AG08395 (cell line): Measurements from ENCODE around the gene COL9A3.

Experiments used
- DNase-seq: peaks from one replicate; pipeline ENCODE4 v3.0.0; 2012; ENCODE audit warnings: mixed read lengths, low spot score

The COL9A3 gene

DNA sequence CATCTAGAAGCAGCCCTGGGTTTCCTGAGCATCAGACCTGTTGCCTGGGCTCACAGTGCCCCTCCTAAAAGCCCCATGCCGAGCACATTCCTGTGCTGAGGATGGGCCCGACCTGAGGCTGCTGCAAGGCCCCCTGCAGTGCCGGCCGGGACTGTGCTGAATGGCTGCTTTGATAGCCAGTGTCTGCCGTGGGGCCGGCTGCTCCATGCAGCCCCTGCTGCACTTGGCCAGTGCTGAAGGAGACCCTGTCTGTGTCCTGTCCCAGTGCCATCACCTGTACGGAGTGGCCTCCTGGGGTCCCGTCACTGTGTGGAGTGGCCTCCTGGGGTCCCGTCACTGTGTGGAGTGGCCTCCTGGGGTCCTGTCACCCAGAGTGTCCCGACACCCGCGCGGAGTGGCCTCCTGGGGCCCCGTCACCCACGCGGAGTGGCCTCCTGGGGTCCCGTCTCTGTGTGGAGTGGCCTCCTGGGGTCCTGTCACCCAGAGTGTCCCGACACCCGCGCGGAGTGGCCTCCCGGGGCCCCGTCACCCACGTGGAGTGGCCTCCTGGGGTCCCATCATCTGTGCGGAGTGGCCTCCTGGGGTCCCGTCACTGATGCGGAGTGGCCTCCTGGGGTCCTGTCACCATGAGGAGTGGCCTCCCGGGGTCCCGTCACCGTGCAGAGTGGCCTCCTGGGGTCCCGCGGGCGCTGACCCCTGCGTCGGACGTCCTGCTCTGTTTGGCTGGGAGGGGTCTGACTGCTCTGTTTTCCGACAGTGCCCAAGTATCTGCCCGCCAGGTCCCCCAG, 7.0 kb downstream of the COL9A3 start:
- DNase-seq, result no peak

DNA sequence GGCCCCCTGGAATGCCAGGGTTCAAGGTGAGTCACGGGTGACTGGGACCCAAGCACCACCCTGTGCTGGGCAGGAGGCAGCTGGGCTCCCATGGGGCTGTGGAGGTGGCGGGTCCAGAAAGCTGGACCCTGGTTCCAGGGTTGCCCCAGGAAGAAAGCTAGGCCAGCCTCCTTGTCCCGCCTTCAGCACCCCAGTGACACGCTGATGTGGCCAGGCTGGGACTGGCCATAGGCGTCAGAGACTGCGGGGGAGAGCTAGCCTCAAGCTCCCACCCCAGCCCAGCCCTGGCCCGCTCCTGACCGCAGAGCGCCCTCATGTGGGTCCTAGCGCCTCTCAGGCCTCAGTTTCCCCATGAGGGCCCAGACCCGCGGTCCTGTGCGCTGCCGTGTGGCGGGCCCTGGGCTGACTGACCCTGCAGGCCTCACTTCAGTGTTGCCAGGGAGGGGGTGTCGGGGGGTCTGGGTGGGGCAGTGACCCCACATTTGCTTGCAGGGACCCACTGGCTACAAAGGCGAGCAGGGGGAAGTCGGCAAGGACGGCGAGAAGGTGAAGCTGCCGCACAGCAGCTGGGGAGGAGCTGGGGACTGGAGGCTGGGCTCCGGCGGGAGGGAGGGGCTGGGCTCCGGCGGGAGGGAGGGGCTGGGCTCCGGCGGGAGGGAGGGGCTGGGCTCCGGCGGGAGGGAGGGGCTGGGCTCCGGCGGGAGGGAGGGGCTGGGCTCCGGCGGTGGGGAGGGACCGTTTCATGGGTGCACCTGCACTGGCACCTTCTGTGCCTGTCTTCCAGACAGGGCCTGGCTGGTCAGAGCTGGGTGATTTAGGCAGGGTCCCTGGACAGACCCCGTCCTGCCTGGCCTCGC, 7.9 kb downstream of the COL9A3 start:
- no peak for DNase-seq

DNA sequence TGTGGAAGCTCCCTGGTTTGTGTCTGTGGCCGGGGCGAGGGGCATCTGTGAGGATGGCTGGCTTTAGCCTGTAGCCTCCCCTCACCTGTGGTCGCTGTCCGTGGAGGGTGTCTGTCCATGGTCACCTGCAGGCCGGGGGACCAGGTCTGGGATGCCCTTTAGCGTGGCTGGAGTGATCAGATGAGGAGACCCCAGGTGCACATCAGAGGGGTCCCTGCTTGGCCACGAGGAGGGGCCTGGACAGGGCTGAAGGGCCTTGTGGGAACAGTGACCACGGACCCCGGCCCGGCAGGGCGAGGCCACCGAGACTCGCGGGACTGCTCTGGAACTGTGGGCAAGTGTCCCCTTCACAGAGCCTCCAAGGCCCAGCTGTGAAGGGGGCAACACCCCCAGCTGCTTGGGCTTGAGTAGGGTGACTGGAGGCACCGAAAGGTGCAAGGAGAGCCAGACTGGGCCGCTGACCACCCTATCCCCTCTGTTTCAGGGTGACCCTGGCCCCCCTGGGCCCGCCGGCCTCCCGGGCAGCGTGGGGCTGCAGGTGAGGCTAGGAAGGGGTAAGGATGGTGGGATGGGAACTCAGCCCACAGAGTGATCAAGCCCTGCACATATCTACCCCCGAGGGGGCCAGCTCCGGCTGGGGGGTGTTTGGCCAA, 8.6 kb downstream of the COL9A3 start:
- DNase-seq, result no peak

DNA sequence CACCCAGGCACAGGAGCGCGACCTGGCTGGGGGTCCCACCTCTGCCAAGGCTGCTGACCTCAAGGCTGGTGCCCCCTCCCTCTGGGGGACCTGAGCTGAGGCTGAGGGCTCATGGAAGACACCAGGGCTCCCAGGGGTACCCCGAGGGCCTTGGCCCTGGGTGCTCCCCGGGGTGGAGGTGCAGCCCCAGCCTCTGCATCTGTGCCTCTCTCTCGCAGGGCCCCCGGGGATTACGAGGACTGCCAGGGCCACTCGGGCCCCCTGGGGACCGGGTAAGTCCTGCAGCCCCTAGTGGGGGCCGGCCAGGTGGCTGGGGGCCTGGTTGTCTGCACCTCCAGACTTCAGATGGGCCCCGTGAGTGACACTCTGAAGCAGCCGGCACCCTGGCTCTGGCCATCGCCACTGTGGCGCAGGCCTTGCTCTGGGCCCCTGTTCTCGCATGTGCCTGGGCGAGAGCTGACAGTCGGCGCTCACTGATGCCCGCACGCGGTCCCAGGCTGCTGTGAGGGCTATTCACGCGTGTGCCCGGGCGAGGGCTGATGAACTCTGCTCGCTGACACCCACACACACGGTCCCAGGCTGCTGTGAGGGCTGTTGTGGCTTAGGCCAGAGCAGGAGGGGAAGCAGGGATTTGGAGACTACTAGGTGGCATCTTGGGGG, 9.3 kb downstream of the COL9A3 start:
- no peak for DNase-seq

DNA sequence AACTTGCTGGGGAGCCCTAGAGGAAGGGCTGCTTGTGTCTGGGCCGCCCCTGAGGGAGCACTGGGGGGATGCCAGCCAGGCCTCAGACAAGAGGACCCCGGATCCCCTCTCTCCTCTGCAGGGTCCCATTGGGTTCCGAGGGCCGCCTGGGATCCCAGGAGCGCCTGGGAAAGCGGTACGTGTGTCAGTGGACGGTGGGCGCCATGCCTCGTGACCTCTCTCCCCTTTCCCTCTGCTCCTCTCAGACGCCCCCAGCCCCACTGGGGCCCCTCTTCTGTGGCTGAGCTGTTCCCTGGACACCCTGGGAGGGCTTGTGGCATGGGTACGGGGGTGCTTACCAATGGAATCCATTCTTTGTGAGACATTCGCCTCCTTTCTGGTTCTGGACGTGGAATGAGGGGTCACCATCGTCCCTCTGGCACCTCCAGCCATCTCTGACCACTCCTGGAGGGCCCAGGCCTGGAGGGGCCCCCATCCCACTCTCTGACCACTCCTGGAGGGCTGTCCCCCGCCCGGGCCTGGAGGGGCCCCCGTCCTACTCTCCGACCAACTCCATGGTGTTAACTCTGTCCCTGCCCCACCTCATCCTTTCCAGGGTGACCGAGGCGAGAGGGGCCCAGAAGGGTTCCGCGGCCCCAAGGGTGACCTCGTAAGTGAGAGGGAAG, 9.9 kb downstream of the COL9A3 start:
- DNase-seq, result no peak

DNA sequence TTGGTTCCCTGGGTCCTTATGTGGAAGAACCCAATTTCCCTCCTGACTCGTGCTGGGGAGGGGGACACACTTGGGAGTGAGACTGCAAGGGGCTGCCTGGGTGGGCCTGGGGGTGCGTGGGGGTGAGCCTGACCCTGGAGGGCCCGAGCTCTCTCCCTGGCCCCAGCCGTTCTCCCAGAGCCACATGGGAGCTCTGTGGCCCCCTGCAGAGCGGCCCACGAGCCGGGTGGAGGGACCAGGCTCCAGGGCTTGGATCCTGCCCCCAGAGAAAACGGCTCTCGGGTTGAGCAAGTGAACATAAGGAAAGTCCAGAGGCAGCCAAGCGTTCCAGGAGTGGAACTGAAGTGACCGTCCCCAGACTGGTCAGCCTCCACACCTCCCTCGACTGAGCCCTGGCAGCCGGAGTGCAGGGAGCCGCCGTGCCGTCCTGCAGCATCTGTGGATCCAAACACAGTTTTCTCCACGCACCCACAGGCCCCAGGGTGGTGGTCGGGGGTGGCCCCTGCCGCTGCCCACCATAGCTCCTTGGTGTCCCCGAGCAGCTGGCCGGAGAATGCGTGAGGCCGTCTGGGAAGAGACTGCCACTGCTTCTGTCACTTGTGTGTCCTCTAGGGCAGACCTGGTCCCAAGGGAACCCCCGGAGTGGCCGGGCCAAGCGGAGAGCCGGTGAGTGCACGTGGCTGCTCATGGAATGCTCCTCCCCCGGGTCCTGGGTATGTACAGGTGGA, 10.6 kb downstream of the COL9A3 start:
- DNase-seq, result no peak

DNA sequence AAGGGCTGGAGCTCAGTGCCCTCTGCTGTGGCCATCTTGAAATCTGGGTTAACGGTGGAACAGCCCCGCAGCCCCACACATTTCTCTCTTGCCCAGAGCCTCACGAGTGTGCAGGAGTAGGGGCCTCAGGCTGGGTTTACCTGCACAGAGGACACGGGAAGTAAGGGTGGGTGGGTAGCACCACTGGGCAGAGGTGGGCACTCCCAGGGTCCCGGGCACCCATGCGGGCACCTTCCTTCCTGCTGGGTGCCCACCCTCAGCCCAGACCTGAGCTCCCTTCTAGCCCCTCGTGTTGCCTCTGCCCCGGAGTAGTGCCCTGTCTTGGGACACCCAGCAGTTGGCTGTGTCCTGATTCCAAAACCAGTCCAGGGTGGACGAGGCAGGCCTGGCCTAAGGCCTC, 11.2 kb downstream of the COL9A3 start:
- no peak for DNase-seq

DNA sequence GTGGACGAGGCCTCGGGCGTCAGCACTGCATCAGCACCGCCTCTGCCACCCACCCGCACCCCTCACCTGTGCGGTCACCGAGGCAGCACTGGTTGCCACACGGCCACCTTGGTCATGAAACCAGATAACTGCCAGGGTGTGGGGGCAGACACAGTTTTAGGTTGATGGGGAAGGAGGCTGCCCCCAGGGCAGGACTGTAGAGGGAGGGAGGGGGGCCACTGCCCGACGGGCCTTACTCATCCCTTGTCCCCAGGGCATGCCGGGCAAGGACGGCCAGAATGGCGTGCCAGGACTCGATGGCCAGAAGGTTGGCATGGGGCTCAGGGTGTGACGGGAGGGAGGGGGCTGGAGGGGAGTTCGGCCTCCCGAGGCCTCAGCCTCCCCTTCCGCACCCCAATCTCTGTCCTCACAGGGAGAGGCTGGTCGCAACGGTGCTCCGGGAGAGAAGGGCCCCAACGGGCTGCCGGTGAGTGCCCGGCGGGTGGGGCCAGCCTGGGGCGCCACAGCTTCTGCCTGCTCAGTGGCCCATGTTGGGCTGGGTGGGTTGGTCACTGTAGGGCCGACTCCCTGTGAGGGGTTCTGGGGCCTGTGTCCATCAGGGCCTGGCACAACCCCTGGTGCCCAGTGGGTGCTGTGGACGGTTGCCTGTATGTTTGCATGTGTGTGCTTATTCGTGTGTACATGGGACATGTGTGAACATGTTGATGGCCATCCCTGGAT, 11.8 kb downstream of the COL9A3 start:
- no peak for DNase-seq

DNA sequence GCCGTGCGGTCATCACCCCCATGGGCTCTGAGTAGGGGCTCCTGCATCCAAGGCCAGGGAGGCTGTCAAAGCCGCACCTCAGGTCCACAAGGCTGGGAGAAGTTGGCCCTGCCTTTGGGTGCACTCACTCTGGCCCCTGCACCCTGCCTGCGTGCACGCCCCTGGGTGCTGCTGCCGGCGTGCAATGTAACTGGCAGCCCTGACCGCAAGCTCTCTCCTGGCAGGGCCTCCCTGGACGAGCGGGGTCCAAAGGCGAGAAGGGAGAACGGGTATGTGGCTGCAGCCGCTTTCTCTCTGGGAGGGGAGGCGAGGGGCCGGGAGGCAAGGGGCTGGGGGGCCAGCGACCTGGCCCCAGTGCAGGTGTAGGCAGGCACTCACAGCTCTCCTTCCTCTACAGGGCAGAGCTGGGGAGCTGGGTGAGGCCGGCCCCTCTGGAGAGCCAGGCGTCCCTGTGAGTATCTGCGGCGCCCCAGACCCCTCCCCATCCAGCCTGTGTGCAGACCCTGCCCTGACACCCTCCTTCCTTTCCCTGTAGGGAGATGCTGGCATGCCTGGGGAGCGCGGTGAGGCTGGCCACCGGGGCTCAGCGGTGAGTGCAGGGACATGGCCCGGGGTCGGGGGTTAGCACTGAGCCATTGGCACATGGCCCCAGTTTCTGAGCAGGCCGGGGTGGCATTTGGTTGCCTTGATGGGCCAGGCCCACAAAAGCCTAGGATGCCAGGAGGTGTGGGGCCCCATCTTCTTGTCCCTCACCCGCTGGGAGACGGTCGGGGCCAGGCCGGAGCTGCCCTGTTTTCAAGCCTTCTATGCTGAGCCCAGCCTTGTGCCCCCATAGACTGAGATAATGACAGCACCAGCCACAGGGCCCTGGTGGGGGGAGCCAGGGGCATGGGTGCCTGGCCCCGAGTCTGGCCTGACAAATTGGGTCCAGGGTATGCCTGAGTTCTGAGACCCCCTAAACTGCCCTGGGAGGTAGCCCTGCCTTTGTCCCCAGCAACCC, 12.7 kb downstream of the COL9A3 start:
- no peak for DNase-seq

DNA sequence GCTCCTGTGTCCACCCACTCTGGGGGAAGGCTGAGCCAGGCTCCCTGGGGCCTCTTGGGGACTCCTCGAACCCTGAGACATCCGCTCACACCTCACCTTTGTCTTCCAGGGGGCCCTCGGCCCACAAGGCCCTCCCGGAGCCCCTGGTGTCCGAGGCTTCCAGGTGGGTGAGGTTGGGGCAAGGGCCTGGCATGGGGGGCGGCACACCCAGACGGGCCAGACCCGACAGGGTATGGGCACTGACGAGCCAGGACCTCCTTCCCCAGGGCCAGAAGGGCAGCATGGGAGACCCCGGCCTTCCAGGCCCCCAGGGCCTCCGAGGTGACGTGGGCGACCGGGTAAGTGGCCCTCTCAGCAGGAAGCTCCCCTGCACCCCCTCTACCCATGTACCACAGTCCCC, 13.4 kb downstream of the COL9A3 start:
- no peak for DNase-seq

DNA sequence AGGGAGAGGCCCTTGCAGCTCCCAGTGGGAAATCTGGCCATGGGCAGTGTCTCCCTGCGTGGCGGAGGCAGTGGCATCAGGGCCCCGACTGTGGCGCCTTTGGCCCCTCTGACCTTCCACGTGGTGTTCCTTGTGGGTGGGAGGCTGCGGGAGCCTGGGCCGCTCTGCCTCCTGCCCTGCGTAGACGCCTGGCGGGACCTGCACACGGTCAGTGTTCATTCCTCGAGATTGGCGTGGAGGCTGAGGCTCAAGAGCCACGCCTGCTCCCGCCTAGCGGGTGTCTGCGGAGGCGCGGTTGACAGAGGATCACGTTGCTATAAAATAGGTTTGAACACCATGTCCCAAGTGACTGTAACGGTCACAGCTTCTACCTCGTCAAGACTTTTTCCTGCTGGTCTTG, 14.0 kb downstream of the COL9A3 start:
- no peak for DNase-seq

DNA sequence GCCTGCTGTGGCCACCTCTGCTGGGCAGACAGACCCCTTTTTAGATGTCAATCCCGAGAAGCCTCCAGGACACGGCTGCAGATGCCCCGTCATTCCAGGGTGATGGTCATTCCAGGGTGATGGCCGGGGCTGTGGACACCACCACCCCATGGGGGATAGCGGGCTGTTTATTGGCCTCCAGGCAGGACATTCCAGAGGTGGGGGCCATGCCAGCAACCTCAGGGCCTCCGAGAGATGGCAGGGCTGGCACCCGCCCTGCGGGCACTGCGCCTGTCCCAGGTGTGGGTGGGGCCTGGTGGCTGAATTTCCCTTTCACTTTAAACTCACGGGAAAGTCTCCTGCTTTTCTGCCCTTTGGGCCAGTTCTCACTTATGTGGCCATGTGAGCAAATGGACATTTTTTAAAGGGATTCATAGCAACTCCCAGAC, 14.5 kb downstream of the COL9A3 start:
- DNase-seq, result no peak

DNA sequence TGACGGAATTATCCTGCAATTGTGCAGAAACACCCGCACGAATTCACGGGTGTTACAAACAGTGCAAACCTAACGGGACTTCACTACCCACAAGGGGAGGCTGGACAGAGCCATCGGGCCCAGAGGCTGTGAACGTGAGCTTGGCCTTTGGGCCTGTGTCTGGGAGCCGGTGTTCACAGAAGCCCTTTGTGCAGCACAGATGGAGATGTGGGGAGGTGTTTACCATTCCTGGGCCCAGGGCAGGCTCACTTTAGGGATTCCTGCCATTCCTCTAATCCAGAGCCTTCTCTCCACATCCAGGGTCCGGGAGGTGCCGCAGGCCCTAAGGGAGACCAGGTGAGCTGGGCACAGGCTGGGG, 15.0 kb downstream of the COL9A3 start:
- no peak for DNase-seq

DNA sequence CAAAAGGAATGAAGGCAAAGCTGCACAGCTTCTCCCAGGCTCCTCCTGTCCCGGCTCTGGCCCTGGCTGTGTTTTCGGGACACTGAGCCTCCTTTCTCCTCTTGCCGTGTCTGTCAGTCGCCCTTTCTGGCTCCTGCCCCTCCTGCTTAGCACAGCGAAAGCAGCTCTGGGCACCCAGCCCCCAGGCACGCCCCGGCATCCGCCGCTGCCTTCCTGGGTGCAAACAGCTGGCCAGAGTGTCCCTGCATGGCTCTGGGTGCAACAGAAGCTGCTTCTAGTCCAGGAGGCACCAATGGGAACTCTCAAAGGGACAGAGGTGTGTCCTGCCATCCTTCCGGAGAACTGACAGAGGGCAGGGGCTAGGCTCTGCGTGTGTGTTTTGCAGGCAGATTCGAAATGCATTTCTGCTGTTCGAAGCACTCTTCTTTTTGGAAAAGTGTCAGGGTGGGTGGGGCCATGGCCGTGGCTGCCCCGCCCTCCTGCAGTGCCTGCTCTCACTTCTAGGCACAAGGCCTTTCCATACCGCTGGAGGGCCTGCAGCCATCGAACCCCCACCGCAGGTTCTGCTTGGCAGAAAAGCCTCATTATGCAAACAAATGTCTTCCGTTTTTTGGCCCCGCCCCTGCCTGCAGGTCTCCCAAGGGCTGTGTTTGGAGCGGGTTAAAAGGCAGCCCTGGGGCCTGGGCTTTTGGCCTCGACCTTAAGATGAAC, 15.5 kb downstream of the COL9A3 start:
- DNase-seq, result no peak

DNA sequence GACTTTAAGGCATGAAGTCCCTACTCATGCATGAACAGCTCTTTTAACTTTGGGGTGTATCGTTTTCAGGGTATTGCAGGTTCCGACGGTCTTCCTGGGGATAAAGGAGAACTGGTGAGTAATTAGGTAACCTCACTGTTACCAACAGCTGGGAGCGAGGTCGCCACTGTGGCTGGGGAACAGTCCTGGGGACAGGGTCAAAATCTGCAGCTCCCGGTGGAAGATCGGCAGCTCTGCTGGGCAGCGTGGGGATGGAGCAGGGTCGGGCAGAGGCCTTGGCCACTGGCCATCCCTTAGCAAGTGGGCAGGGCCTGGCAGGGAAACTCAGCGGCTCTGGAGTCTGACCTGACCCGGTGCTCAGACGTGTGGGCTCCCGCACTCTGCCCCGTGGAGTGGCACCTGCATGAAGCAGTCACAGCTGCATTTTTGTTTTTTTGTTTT, 16.1 kb downstream of the COL9A3 start:
- no peak for DNase-seq

DNA sequence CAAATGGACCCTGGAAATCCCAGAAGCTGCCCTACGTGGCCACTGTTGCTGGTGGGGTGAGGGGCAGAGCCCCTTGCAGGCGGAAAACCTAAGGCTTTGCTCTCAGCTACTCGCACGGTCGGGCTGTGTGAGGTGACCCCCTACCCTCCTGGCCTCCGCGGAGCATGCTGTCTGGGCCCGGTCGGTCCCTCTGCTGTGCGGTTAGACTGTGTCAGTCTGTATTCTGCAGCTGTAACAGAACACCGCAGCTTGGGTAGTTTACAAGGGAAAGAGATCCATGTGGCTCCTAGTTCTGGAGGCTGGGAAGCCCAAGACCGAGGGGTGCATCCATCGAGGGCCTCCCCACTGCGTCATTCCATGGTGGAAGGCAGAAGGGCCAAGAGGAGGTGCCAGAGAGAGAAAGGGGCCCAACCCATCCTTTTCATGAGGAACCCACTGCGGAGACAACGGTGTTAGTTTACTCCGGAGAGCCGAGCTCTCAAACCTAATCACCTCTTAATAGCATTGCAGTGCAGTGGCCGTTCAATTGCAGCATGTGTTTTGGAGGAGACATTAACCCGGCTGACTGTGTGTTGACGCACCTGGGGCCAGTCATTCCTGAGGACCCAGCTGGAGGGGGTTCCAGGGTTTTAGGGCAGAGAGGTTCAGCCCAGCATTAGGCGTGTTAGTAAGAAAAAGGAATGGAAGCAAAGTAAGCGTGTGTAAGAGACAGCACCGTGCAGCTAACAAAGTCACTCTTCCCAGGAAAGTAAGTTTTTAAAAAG, 18.3 kb downstream of the COL9A3 start:
- DNase-seq, result no peak

DNA sequence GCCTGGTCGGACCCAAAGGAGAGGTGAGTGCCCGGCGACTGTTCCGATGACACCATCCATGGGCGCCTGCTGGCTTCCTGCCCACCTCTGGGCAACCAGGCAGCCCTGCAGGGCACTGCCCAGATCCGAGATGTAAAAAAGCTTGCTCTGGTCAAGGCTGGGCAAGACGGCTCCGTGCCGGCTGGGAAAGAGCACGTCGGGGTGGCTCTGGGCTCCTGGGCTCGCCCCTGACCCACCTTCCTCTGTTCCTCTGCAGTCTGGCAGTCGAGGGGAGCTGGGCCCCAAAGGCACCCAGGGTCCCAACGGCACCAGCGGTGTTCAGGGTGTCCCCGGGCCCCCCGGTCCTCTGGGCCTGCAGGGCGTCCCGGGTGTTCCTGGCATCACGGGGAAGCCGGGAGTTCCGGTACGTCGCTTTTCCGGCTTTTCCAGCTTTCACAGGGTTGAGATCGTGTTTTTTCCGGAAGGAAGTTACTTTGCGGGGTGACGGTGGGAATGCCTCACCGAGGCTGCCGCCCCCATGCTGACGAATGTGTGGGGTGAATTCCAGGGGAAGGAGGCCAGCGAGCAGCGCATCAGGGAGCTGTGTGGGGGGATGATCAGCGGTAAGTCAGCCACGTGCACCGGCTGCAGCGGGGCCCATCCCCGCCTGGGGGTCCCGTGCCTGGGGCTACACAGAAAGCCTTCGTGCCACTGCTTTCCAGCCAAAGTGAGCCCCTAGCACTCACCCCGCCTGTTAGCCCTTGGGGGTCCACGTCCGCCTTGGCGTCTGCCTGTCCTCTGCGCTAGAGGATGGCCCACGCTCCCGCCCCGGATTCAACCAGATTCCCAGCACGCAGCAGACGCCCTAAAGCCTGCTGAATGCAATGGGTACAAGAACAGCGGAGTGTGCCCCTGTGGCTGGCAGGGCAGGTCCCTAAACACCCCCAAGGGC, 19.3 kb downstream of the COL9A3 start:
- no peak for DNase-seq
